Measurements from ENCODE around the gene PCNX2.

PCNX2 gene

GRCh38 chr1:233242827-233243483 lies 52.6 kb downstream of the PCNX2 start:
- no peak overlapping the region for H3K9ac ChIP-seq (ENCODE audit: low read length)
- H3K36me3 ChIP-seq (ENCODE audit: low read length): no peaks in the 10 kb centered on the region
- H3K27ac ChIP-seq (ENCODE audit: low read depth, low read length): no peak overlapping the region
- H3F3A ChIP-seq (ENCODE audit: insufficient read depth): no peaks in the 10 kb centered on the region
- no peak overlapping the region for H3K4me3 ChIP-seq (ENCODE audit: insufficient read depth, low read length, poor library complexity, severe bottlenecking)
- H3K27me3 ChIP-seq (ENCODE audit: low read length): no peaks in the 10 kb centered on the region
- H3K4me2 ChIP-seq (ENCODE audit: low read depth, low read length, poor library complexity, severe bottlenecking): no peak overlapping the region
- no peaks in the 10 kb centered on the region for H3K79me2 ChIP-seq (ENCODE audit: insufficient read depth, low read length)
- H3K9me2 ChIP-seq (replicated peaks; ENCODE audit: insufficient read depth, low read length): no peaks in the 10 kb centered on the region
- no peaks in the 10 kb centered on the region for H4K20me1 ChIP-seq (ENCODE audit: low read depth, low read length)
- TF ChIP-seq EZH2phosphoT487 (conservative IDR thresholded peaks at IDR 0.05; ENCODE audit: low read length): no peak
- TF ChIP-seq, protein P1, sequence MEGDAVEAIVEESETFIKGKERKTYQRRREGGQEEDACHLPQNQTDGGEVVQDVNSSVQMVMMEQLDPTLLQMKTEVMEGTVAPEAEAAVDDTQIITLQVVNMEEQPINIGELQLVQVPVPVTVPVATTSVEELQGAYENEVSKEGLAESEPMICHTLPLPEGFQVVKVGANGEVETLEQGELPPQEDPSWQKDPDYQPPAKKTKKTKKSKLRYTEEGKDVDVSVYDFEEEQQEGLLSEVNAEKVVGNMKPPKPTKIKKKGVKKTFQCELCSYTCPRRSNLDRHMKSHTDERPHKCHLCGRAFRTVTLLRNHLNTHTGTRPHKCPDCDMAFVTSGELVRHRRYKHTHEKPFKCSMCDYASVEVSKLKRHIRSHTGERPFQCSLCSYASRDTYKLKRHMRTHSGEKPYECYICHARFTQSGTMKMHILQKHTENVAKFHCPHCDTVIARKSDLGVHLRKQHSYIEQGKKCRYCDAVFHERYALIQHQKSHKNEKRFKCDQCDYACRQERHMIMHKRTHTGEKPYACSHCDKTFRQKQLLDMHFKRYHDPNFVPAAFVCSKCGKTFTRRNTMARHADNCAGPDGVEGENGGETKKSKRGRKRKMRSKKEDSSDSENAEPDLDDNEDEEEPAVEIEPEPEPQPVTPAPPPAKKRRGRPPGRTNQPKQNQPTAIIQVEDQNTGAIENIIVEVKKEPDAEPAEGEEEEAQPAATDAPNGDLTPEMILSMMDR (IDR thresholded peaks at IDR 0.05; ENCODE audit: insufficient read depth, low read length, poor library complexity, severe bottlenecking): no peak
- H3K9me3 ChIP-seq (ENCODE audit: insufficient read depth, low read length): no peaks in the 10 kb centered on the region
- no peak overlapping the region for H2AFZ ChIP-seq (ENCODE audit: low read depth, low read length, severe bottlenecking)

DNA sequence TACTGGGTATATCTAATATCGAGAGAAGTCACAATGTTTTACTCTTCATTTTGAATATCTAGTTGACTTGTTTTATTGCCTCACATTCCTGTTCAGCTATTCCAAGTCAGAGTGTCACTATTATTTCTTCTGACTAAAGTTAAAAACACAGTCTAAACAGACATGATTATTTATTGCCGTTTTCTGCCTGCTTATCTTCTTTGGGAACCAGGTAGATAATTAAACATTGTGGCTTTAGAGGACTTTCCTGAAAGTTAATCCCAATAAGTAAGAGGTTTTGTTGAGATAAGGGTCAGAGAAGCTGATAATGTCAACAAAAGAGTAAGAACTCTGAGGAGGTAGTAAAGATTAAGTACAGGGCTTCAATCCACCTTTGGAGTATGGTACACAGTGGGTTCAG lies 53.8 kb downstream of the PCNX2 start:
- H3K9ac ChIP-seq (ENCODE audit: low read length): no peak overlapping the region
- H3K27ac ChIP-seq (ENCODE audit: low read depth, low read length): no peak overlapping the region
- H3F3A ChIP-seq (ENCODE audit: insufficient read depth): no peaks in the 10 kb centered on the region

DNA sequence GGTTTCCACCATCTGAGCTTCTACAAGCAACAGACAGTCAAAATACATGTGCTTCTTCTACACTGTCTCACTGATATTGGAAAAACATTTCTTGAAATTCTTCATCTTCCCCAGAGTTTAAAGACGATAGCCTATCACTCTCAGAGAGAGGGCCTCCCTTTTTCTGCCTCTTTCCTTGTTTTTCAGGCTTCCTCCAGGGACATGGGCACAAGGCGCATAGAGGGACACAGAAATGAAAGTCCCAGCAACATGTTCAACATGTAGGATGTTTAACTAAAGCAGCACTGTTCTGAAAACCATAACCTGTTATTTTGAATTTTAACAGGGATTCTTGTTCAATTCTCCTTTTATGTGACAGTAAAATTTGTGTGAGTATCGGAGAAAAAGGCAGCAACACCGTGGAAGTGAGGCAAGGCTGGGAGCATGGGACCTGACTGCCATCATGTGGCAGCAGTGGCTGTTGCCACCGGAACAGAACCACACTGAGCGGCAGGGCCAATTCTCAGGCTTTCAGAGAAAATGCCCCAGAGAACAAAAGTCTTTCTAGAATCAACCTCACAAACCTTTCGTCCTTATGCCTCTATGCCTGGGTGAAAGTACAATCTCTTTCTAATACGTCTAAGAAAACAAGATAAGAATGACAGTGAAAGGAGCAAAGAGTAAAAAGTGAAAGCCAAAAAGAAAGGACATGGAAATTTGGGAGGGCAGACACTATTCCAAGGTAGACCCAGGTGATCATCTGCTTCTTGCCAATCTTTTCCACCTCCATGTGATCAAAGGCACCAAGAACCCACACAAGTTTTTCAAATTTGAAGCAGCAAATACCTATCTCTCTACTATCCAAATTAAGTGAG lies 54.5 kb downstream of the PCNX2 start:
- Histone ChIP-seq H3K9me3 (ENCODE audit: insufficient read depth, low read length) (no peaks in the 10 kb centered on the region), H2AFZ (ENCODE audit: low read depth, low read length, severe bottlenecking) (no peak overlapping the region), H3F3A (ENCODE audit: insufficient read depth) (no peaks in the 10 kb centered on the region), H3K27ac (ENCODE audit: low read depth, low read length) (no peak overlapping the region), H3K9me2 (replicated peaks; ENCODE audit: insufficient read depth, low read length) (no peaks in the 10 kb centered on the region), H3K36me3 (ENCODE audit: low read length) (no peaks in the 10 kb centered on the region), H3K4me2 (ENCODE audit: low read depth, low read length, poor library complexity, severe bottlenecking) (no peak overlapping the region), H3K4me3 (ENCODE audit: insufficient read depth, low read length, poor library complexity, severe bottlenecking) (no peak overlapping the region), H3K27me3 (ENCODE audit: low read length) (no peaks in the 10 kb centered on the region), H3K79me2 (ENCODE audit: insufficient read depth, low read length) (no peaks in the 10 kb centered on the region), H3K9ac (ENCODE audit: low read length) (no peak overlapping the region), H4K20me1 (ENCODE audit: low read depth, low read length) (no peaks in the 10 kb centered on the region)
- TF ChIP-seq, protein P1 (IDR thresholded peaks at IDR 0.05; ENCODE audit: insufficient read depth, low read length, poor library complexity, severe bottlenecking): no peak
- no peak for TF ChIP-seq EZH2phosphoT487 (conservative IDR thresholded peaks at IDR 0.05; ENCODE audit: low read length)

More for the DNA sequence above, 53.8 kb downstream of the PCNX2 start:
- no peak for TF ChIP-seq EZH2phosphoT487 (conservative IDR thresholded peaks at IDR 0.05; ENCODE audit: low read length)
- TF ChIP-seq, protein P1 (IDR thresholded peaks at IDR 0.05; ENCODE audit: insufficient read depth, low read length, poor library complexity, severe bottlenecking): no peak
- Histone ChIP-seq H3K4me3 (ENCODE audit: insufficient read depth, low read length, poor library complexity, severe bottlenecking) (no peak overlapping the region), H3K27me3 (ENCODE audit: low read length) (no peaks in the 10 kb centered on the region), H3K79me2 (ENCODE audit: insufficient read depth, low read length) (no peaks in the 10 kb centered on the region), H3K9me2 (replicated peaks; ENCODE audit: insufficient read depth, low read length) (no peaks in the 10 kb centered on the region), H3K36me3 (ENCODE audit: low read length) (no peaks in the 10 kb centered on the region), H3K9me3 (ENCODE audit: insufficient read depth, low read length) (no peaks in the 10 kb centered on the region), H3K4me2 (ENCODE audit: low read depth, low read length, poor library complexity, severe bottlenecking) (no peak overlapping the region), H4K20me1 (ENCODE audit: low read depth, low read length) (no peaks in the 10 kb centered on the region), H2AFZ (ENCODE audit: low read depth, low read length, severe bottlenecking) (no peak overlapping the region)
